ENCODE data around the gene MYOM3. TPM values are rescaled to one million over a fixed set of nuclear protein-coding genes. Genes with fewer than 3 reads are reported as not detected.
"Not testable (repeated sequence)": the region's sequence is repeated elsewhere in the genome, so short reads cannot be mapped to it uniquely, and the experiment has no call there.

MYOM3 gene
- total RNA-seq, 2 experiments from 2014 or later, result not detected

- H3K27ac Mint-ChIP-seq, result no peak overlapping the region
- CTCF ChIA-PET, result no interaction called here
- no peaks in the 10 kb centered on the region for H3K4me1 Mint-ChIP-seq (ENCODE audit: low read depth)
- ATAC-seq (no peak), DNase-seq (no peak)
- H3K36me3 Mint-ChIP-seq (ENCODE audit: low read depth), result no peaks in the 10 kb centered on the region
- no peak overlapping the region for H3K4me3 Mint-ChIP-seq
- no peaks in the 10 kb centered on the region for H3K9me3 Mint-ChIP-seq (ENCODE audit: insufficient read depth)
- POLR2A ChIA-PET, result no interaction called here
- peaks cover 14% of the 10 kb centered on the region for H3K27me3 Mint-ChIP-seq (ENCODE audit: low read depth)
Measured at GRCh38 chr1:24015221-24016210, 96.4 kb downstream of the MYOM3 start.

GRCh38 chr1:24012878-24013277 is 99.1 kb downstream of the MYOM3 start:
- DNase-seq; H3K36me3 Mint-ChIP-seq (ENCODE audit: low read depth); H3K4me1 Mint-ChIP-seq (ENCODE audit: low read depth); H3K27ac Mint-ChIP-seq; H3K9me3 Mint-ChIP-seq (ENCODE audit: insufficient read depth); H3K4me3 Mint-ChIP-seq; POLR2A ChIA-PET; CTCF ChIA-PET; ATAC-seq: not testable (repeated sequence)
- peaks cover 22% of the 10 kb centered on the region for H3K27me3 Mint-ChIP-seq (ENCODE audit: low read depth)

DNA sequence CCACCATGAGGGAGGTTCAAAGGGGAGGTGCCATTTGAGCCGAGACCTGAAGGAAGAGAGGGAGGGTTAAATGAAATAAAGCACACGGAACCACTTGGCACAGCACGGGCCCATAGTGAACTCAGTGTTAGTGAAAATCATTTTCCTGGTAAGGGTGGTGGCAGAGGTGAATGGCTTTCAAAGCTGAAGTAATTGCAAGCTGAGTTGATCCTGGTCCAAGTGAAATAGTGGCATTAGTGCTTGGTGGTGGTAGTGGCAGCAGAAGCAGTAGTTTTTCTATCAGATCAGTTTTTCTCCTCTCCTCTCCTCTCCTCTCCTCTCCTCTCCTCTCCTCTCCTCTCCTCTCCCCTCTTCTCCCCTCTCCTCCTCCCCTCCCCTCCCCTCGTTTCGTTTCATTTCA is 101.3 kb downstream of the MYOM3 start:
- peaks cover 29% of the 10 kb centered on the region for H3K27me3 Mint-ChIP-seq (ENCODE audit: low read depth)
- H3K9me3 Mint-ChIP-seq (ENCODE audit: insufficient read depth), result no peaks in the 10 kb centered on the region
- ATAC-seq (no peak), DNase-seq (no peak)
- H3K4me3 Mint-ChIP-seq, result no peak overlapping the region
- H3K4me1 Mint-ChIP-seq (ENCODE audit: low read depth), result no peaks in the 10 kb centered on the region
- H3K36me3 Mint-ChIP-seq (ENCODE audit: low read depth), result no peaks in the 10 kb centered on the region
- POLR2A ChIA-PET, result no interaction called here
- CTCF ChIA-PET, result no interaction called here
- no peak overlapping the region for H3K27ac Mint-ChIP-seq

DNA sequence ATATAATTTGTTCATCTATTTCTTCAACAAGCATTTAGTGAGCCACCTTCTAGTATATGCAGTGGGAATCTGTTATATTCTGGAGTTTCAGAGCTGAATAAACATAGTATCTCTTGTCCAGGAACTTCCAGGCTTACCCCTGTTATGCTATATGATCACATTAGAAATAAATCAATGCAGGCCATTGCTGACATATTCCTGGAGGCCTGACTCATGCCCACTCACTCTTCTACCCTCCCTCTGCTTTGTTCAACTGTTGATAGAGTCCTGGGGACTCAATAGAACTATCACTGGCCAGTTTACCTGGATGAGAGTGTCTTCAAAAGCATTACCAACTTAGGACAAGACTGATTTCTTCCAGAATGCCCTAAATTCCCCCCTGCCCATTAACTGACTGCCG is 102.5 kb downstream of the MYOM3 start:
- POLR2A ChIA-PET, result no interaction called here
- CTCF ChIA-PET, result no interaction called here

GRCh38 chr1:24008574-24009184 is 103.3 kb downstream of the MYOM3 start:
- POLR2A ChIA-PET, CTCF ChIA-PET: not testable (repeated sequence)
- peaks cover 37% of the 10 kb centered on the region for H3K27me3 Mint-ChIP-seq (ENCODE audit: low read depth)

More for the DNA sequence above, 102.5 kb downstream of the MYOM3 start:
- ATAC-seq (no peak), DNase-seq (no peak)
- no peak overlapping the region for H3K4me3 Mint-ChIP-seq
- H3K27ac Mint-ChIP-seq, result no peak overlapping the region
- H3K27me3 Mint-ChIP-seq (ENCODE audit: low read depth), result peaks cover 32% of the 10 kb centered on the region
- no peaks in the 10 kb centered on the region for H3K9me3 Mint-ChIP-seq (ENCODE audit: insufficient read depth)
- no peaks in the 10 kb centered on the region for H3K4me1 Mint-ChIP-seq (ENCODE audit: low read depth)
- no peaks in the 10 kb centered on the region for H3K36me3 Mint-ChIP-seq (ENCODE audit: low read depth)

DNA sequence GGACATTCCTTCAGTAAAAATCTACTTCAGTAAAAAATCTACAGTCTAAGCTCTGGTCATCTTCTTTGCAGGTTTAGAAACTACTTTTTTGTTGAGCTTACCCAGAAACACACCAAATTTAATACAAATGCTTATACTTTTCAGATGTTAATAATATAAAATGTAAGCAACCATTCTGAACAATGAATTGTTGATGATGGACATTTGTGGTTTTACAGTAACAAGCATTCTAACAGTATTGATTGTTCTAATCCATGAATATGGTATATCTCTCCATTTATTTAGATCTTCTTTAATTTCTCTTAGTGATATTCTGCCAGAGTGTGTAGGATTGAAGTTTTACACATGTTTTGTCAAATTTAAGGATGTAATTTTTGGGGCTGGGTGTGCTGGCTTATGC is 104.9 kb downstream of the MYOM3 start:
- Mint-ChIP-seq H3K27ac (no peak overlapping the region), H3K4me3 (no peak overlapping the region), H3K9me3 (ENCODE audit: insufficient read depth) (no peaks in the 10 kb centered on the region), H3K4me1 (ENCODE audit: low read depth) (peaks cover 2% of the 10 kb centered on the region), H3K27me3 (ENCODE audit: low read depth) (peaks cover 39% of the 10 kb centered on the region), H3K36me3 (ENCODE audit: low read depth) (no peaks in the 10 kb centered on the region)
- ATAC-seq (no peak), DNase-seq (no peak)
- POLR2A ChIA-PET, result no interaction called here
- CTCF ChIA-PET, result interaction anchor here (1.0 kb wide), 1 partner anchor 14 kb away, joined by 3 read pairs; no protein-coding TSS in a partner anchor

More at GRCh38 chr1:24008574-24009184, 103.3 kb downstream of the MYOM3 start:
- not testable (repeated sequence) for H3K4me3 Mint-ChIP-seq; H3K9me3 Mint-ChIP-seq (ENCODE audit: insufficient read depth); H3K4me1 Mint-ChIP-seq (ENCODE audit: low read depth); DNase-seq; ATAC-seq; H3K36me3 Mint-ChIP-seq (ENCODE audit: low read depth); H3K27ac Mint-ChIP-seq

Other genes with a start within 250 kb of the MYOM3 start
- 1 to 10 TPM; 7.1 to 7.3 TPM for gene FUCA1, start 243.8 kb downstream of the MYOM3 start, total RNA-seq
- gene CNR2, start 198.8 kb downstream of the MYOM3 start, total RNA-seq, result 1 to 10 TPM; 3.4 to 3.7 TPM
- 100 to 1,000 TPM; 129 to 134 TPM for gene PNRC2, start 152.3 kb downstream of the MYOM3 start, total RNA-seq
- gene SRSF10, start 131.8 kb downstream of the MYOM3 start, total RNA-seq, result 100 to 1,000 TPM; 223 to 228 TPM
- gene IL22RA1, start 31.0 kb upstream of the MYOM3 start, total RNA-seq, result not detected
- 1 to 10 TPM; 2.6 to 4.0 TPM for gene IFNLR1, start 75.2 kb upstream of the MYOM3 start, total RNA-seq
- gene GRHL3, start 207.2 kb upstream of the MYOM3 start, total RNA-seq, result not detected

Measured in activated CD8-positive, alpha-beta T cell treated with anti-CD3 and anti-CD28 coated beads, Interleukin-2, amount 10 ng/mL, durations not matched to agents 7 days and 5 days (primary cell).